HG03097 (cell line): Measurements from ENCODE around the gene ABLIM1.
"Not testable (repeated sequence)": the region's sequence is repeated elsewhere in the genome, so short reads cannot be mapped to it uniquely, and the experiment has no call there.

ENCODE experiments used
- ATAC-seq: cut with Tn5 transposase; IDR thresholded peaks from one replicate; pipeline ENCODE4 v1.9.1; 2021; ENCODE audit not compliant: unreplicated experiment, low FRiP score

ABLIM1 gene

GRCh38 chr10:114658175-114658574, at the start of gene ABLIM1:
Gene ABLIM1 (minus strand): TSS chr10:114658275. CDS start chr10:114658200, 75 bp downstream.
- ATAC-seq = no peak

- ATAC-seq = no peak
These were observed 48.5 kb upstream of the ABLIM1 start for GRCh38 chr10:114706458-114707055.

- ATAC-seq = no peak
These were observed 46.6 kb upstream of the ABLIM1 start for GRCh38 chr10:114704679-114705078.

- no peak for ATAC-seq
These were observed 45.5 kb upstream of the ABLIM1 start for GRCh38 chr10:114703377-114704107.

- ATAC-seq = no peak
These were observed 40.4 kb upstream of the ABLIM1 start for GRCh38 chr10:114698271-114699061.

GRCh38 chr10:114697061-114697598, 39.1 kb upstream of the ABLIM1 start:
- ATAC-seq = no peak

- not testable (repeated sequence) for ATAC-seq
These were observed 38.2 kb upstream of the ABLIM1 start for GRCh38 chr10:114696301-114696700.

- no peak for ATAC-seq
These were observed 36.7 kb upstream of the ABLIM1 start for GRCh38 chr10:114694752-114695151.

GRCh38 chr10:114694062-114694461, 36.0 kb upstream of the ABLIM1 start:
- ATAC-seq = no peak

GRCh38 chr10:114691442-114691941, 33.4 kb upstream of the ABLIM1 start:
- no peak for ATAC-seq

GRCh38 chr10:114688786-114689185, 30.7 kb upstream of the ABLIM1 start:
- no peak for ATAC-seq

GRCh38 chr10:114687459-114687858, 29.4 kb upstream of the ABLIM1 start:
- ATAC-seq = no peak

- ATAC-seq = no peak
These were observed 27.9 kb upstream of the ABLIM1 start for GRCh38 chr10:114686013-114686412.

GRCh38 chr10:114685456-114685855, 27.4 kb upstream of the ABLIM1 start:
- ATAC-seq = no peak

- ATAC-seq = no peak
These were observed 26.7 kb upstream of the ABLIM1 start for GRCh38 chr10:114684822-114685209.

- ATAC-seq = no peak
These were observed 26.2 kb upstream of the ABLIM1 start for GRCh38 chr10:114684084-114684821.

- ATAC-seq = no peak
These were observed 25.5 kb upstream of the ABLIM1 start for GRCh38 chr10:114683593-114683992.

- no peak for ATAC-seq
These were observed 25.1 kb upstream of the ABLIM1 start for GRCh38 chr10:114683162-114683561.

- ATAC-seq = no peak
These were observed 24.5 kb upstream of the ABLIM1 start for GRCh38 chr10:114682532-114682931.

GRCh38 chr10:114682121-114682520, 24.0 kb upstream of the ABLIM1 start:
- no peak for ATAC-seq
